ENCODE data around the gene MYOM1.

Gene MYOM1

GRCh38 chr18:3114451-3114850, 105.3 kb downstream of the MYOM1 start:
- no peak for DNase-seq

GRCh38 chr18:3114026-3114425, 105.7 kb downstream of the MYOM1 start:
- no peak for DNase-seq

DNA sequence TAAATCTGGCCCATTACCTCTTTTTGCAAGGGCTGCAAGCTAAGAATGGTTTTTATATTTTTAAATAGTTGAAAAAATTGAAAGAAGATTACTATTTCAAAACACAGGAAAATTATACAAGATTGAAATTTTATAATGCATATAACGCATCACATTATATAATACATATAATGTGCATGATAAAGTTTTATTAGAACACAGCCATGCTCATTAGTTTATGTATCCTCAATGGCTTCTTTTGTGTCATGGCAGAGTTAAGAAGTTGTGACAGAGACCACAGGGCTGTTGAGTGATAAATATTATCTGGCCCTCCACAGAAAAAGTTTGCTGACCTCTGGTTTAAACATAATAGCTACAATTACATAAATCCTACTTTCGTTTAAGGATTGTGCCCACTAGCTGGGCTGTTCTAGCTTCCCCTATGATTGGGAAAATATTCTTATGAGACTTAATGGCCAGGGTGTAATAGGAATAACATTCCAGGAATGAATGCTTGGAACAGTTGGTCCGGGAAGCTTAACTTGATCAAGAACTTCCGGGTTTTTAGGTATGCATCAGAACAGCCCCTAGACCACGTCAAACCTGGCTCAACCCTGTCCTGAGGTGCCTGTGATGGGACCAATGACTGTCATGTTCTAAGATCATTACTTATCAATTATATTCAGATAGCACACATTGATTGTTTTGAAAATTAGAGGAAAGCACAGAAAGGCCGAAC, 108.1 kb downstream of the MYOM1 start:
- no peak for DNase-seq

DNA sequence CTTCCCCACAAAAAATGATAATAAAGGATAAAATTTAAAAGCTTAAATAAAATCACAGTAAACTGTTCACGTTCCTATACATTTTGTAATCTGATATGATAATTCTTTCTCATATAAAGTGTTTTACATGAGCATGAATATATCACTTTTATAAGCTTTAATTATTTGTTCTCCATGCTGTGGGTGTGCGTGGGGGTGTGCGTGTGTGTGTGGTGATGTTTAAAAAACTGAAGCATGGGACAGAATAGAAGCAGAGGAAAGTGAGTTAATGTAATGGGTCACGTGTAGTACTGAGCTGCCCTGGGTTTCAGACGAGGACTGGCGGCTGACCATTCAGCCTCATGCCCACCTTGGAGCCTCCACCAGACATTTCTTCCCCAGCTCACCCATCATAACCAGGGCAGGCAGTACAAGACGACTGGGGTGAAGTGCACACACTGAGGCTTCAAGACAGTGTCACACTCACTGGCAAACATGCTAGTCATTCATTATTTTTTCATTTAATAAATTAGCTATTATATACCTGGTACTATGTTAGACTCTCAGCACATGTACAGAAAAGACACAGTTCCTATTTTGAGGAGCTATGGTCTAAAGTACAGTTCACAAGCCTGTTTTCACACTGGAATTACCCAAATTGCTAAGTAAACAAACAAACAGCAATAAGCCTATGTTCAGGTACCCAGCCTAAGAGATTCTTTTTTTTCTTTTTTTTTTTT, 109.6 kb downstream of the MYOM1 start:
- no peak for DNase-seq

GRCh38 chr18:3107740-3108151, 112.0 kb downstream of the MYOM1 start:
- DNase-seq, result no peak

GRCh38 chr18:3104190-3105054, 115.3 kb downstream of the MYOM1 start:
- peak; percentile 35 for DNase-seq

- DNase-seq, result no peak
Measured at GRCh38 chr18:3103576-3103975, 116.2 kb downstream of the MYOM1 start.

DNA sequence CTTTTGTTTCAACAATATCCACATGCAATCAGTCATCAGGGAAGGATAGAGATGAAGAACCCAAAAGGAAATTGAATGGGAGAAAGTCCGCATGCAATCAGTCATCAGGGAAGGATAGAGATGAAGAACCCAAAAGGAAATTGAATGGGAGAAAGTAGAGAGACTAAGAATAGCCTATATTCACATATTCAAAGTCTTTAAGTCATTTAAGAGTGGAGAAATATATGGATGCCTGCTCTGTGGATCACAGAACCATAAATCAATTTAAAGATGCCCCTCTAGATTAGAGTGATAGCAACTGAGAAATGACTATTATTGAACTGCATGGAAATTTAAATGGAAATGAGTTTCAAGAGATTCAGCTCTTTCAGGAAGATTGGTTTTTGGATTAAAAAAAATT, 116.8 kb downstream of the MYOM1 start:
- no peak for DNase-seq

DNA sequence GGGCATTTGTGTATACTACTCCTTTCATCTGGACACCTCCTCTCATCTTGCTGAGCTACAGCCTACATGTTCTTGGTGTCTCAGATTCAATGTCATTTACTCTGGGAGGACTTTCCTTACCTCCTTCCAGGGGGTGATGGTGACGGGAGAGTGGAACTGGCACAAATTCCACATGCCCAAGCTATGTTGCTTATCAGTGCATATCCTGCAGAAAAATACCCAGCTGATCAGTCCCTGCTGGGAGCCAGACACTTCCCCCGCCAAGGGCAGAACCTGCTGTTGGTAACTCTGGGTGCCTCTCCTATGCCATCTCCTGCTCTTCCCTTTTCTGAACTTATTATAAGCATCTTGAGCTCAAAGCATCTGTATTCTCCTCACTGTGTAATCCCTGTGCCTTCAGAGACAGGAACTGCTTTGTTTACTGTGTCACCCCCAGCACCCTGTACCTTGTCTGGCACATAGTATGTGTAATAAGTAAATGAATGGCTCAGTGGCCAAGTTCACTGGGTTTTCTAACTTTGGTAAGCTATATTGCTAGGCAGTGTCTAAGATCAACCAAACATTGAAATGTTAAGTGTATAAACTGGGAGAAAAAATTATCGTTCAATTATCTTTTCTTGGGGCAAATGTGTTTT, 119.2 kb downstream of the MYOM1 start:
- no peak for DNase-seq

DNA sequence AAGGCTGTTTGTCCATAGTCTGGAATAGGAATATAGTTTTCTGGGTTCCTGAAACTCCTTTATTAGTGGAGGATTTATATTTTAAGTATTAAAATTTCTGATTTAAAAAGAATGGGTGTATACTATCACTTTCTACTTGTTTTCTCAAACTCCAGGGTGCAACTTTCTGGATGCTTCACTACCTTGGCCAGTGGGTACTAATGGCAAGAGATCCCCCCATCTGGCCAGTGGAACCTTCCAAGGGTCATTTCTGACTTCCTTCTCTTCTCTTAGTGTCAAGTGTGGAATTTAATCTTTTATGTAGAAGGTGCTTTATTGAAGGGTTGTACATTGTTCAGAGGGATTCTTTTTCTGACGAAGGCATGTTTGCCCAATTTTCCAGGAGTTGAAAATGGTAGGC, 120.4 kb downstream of the MYOM1 start:
- DNase-seq, result no peak

DNA sequence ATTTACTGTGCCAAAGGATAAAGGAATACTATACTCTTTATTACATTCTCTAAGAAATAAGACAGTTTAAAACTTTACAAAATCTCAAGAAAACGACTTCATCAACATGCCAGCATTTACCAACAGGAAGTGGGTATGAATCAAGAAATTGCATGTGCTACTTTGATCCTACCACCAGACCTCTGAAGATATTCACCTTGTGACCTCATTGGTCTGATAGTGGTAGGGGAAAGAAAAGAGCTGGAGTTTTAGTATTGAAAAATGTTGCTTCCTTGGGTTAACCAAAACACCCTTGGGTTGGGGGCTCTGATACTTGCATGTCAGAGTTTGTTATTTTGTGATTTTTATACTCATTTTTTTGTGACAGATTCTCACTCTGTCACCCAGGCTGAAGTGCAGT, 122.7 kb downstream of the MYOM1 start:
- no peak for DNase-seq

DNA sequence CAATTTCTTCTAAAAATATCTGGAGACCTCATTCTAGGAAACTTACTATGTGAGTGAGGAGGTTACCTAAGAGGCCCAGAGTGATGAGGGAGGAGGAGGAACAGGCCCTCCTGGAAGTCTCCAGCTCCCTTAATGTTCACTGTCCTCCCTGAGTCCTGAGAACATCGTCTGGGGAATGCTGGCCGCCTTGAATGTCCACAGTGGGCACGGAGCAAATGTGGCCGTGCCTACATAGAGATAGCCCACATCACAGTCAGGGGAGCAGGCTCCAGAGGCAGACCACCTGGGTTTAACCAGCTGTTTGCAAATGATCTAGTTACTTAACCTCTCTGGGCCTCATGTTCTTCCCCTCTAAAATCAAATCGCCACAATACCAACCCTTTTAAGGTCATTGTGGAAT, 123.8 kb downstream of the MYOM1 start:
- no peak for DNase-seq

DNA sequence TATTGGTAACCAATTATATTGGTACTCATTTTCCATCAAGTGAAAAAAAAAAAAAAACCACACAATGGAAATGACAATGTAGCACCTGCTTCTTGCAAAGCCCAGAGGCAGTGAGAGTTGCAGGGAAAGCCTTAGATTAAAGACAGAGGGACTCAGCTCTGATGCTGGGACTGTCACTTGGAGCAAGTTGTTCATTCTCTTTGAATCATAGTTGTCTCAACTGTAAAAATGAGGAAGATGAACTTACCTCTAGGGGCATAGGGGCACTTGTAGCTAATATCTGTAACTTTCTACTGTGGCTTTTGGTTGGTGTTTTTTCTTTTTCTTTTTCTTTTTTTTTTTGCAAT, 125.5 kb downstream of the MYOM1 start:
- DNase-seq, result no peak

- no peak for DNase-seq
Measured at GRCh38 chr18:3093624-3094337, 126.0 kb downstream of the MYOM1 start.

- no peak for DNase-seq
Measured at GRCh38 chr18:3092727-3093126, 127.0 kb downstream of the MYOM1 start.

DNA sequence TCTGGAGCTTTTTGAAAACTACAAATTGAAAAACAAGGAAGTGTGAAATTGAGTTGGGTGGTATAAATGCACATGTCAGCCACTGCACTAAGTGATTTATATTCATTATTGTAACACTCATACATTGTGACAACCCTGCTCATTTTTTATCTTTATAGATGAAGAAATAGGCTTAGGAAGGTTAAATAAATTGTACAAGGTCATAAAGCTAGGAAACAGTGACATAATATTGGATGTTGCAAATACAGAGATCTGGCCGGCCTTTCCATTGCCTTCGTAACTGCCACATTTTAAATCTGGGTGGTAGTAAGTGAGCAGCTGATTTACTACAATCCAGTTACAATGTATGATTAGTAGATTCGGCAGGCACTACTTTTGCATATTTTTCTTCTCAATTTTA, 130.2 kb downstream of the MYOM1 start:
- no peak for DNase-seq

GRCh38 chr18:3088449-3088848, 131.3 kb downstream of the MYOM1 start:
- DNase-seq, result no peak

- DNase-seq, result no peak
Measured at GRCh38 chr18:3086871-3087270, 132.9 kb downstream of the MYOM1 start.

- no peak for DNase-seq
Measured at GRCh38 chr18:3085612-3086011, 134.2 kb downstream of the MYOM1 start.

DNA sequence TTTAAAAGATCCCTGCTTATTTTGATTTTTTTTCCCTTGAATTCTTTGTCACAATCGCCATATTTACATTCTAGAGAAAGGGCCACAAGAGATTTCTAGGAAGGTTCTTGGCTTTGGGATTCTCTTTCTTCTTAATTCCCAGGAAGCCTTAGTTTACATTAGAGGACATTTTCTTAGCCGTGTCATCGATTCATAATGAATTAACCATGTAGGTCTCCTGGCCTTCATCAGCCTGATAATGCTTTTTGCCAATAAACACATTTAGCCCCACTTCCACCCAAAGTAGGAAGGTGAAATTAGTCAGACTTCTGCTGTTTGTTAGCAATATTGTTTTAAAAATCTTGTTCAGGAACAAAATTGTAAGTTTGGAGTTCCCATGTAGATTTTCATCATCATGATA, 135.6 kb downstream of the MYOM1 start:
- DNase-seq, result no peak

DNA sequence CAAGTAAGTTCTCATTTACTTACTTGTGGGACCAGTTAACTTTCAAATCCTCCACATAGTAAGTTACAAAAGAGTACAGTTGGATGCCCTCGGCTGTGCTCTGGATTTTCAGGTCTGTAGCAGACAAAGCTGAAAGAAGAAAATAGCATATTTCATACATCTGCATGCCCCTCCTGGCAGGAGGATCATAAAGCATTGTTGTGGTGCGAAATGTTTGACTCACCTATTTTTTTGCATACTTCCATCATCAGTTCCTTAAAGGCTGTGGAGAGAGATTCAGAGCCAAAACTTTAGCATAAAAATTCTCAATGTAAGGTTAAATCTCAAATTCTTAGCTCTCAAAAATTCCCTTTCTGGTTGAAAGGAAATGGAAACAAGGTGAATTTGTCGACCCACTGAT, 136.0 kb downstream of the MYOM1 start:
- no peak for DNase-seq

DNA sequence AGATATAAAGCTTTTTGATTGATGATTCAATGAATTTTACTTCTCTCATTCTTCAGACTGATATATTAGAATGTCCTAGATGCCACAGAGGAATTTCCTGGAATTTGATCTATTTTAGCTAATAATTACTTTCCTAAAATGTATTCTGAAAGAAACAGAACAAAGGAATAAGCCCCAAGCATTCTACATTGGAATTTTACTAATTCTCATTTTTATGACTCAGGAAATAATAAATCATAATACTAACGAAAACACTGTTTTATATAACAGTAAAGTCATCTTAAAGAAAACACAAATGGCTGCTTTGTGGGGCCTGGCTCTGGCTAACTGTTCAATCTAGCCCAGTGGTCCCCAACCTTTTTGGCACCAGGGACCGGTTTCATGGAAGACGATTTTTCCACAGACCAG, 138.2 kb downstream of the MYOM1 start:
- peak; percentile 76 for DNase-seq

- no peak for DNase-seq
Measured at GRCh38 chr18:3079653-3080052, 140.1 kb downstream of the MYOM1 start.
